Measurements from ENCODE around the gene BUB3. TPM values are rescaled to one million over a fixed set of nuclear protein-coding genes. Genes with fewer than 3 reads are reported as not detected.

BUB3 gene
- total and polyA plus RNA-seq, 2 of the 4 experiments (the other 2 are of a cell fraction), result 215 to 384 TPM

DNA sequence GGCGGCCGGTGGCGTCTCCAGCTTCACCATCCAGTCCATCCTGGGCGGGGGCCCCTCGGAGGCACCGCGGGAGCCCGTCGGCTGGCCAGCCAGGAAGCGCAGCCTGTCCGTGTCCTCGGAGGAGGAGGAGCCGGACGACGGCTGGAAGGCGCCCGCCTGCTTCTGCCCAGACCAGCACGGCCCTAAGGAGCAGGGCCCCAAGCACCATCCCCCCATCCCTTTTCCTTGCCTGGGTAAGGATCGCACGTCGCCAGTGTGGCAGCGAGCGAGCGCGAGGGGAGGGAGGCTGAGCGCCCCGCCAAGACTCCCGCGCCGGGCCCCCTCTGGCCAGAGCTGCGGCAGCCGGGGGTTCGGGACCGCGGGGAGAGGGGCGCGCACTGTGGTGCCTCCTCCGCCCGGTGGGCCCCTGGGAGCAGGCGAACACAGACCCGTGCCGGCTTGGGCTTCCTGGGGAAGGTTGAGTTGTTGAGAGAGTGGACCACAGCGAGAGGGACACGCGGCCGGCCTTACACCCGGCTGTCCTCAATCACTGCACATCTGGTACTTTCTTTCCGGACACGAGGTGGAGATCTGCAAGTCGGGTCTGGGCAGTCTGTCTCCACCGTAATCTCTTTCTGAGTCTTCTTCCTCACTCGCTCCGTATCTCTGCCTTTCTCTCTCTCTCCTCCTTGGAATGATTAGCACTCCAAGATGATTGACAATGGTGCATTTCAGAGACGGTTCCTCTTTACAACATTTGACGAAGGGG, 5.6 kb upstream of the BUB3 start:
- H2AFZ ChIP-seq (replicated peaks; ENCODE audit: low read length, poor library complexity), result no peak overlapping the region
- no peaks in the 10 kb centered on the region; the same call in 1 of the 2 replicates for H3K4me1 ChIP-seq (ENCODE audit: control insufficient read depth, insufficient read depth, low read length)
- H3K9me3 ChIP-seq (ENCODE audit: control insufficient read depth, insufficient read depth, low read length), result peaks cover 7% of the 10 kb centered on the region
- no peak overlapping the region for H2AK9ac ChIP-seq (replicated peaks; ENCODE audit: low read depth, low read length, poor library complexity)
- H3K56ac ChIP-seq (ENCODE audit: extremely low read depth, insufficient read depth, low read length), result no peak overlapping the region
- no peak overlapping the region for H3K9ac ChIP-seq (ENCODE audit: low read depth, low read length)
- ChIA-PET CTCF (no interaction called here), POLR2A (ENCODE audit: unreplicated experiment) (no interaction called here)
- in situ Hi-C loops (cut with MboI; ENCODE audit: low sequenced_read_pairs) (loop anchor here (25.0 kb wide), 1 partner anchor 1239 kb away; no protein-coding TSS in a partner anchor), dilution Hi-C loops (cut with HindIII; ENCODE audit: low sequenced_read_pairs, unreplicated experiment) (no loop called here), intact Hi-C loops (cut with micrococcal nuclease) (no loop called here)
- no peak overlapping the region for H3K4ac ChIP-seq (ENCODE audit: low read depth, low read length)
- ATAC-seq (ENCODE audit: low read depth), result no peak; the same call in 1 of the 2 replicates
- H3K4me2 ChIP-seq (ENCODE audit: low read depth, low read length), result no peak overlapping the region
- no peaks in the 10 kb centered on the region for H3K79me1 ChIP-seq (ENCODE audit: low read depth in 1 of 2, low read length in 2 of 2)
- no TSS peak for BruUV-seq (replicated peaks)
- no peak overlapping the region for H3K23ac ChIP-seq (ENCODE audit: low read depth, low read length)
- no peak overlapping the region for H4K8ac ChIP-seq (ENCODE audit: low read depth in 2 of 2, low read length in 2 of 2)
- H2BK20ac ChIP-seq (ENCODE audit: low read depth, low read length), result no peak overlapping the region
- H3K4me3 ChIP-seq (ENCODE audit: insufficient read depth, low read depth, low read length), result no peak overlapping the region
- H3K18ac ChIP-seq (ENCODE audit: low read depth, low read length), result no peak overlapping the region
- WGBS, 2 experiments (ENCODE audit: extremely low coverage in 2 of 2, insufficient read length in 1 of 2), result 2% methylated on average over 9 of the region's 55 CpGs; no CpG with 5 or more reads in 1 of the 2 experiments
- no peaks in the 10 kb centered on the region; the same call in 1 of the 2 replicates for H3K9me1 ChIP-seq (ENCODE audit: insufficient read depth, low read length)
- H4K20me1 ChIP-seq (ENCODE audit: insufficient read depth, low read length), result 0 out of 2 replicates have a peak, but pooled peaks cover 3% of the 10 kb centered on the region
- no peak overlapping the region for H2BK15ac ChIP-seq (ENCODE audit: low read depth, low read length)
- no peak overlapping the region for H4K5ac ChIP-seq (ENCODE audit: low read depth, low read length)
- no peak overlapping the region for H4K91ac ChIP-seq (ENCODE audit: insufficient read depth, low read depth, low read length)
- H3K27ac ChIP-seq (ENCODE audit: insufficient read depth, low read length), result no peak overlapping the region
- H3K36me3 ChIP-seq (ENCODE audit: control insufficient read depth, insufficient read depth, low read length), result no peaks in the 10 kb centered on the region
- H3K14ac ChIP-seq (replicated peaks; ENCODE audit: low read depth, low read length), result no peak overlapping the region
- TF ChIP-seq, protein P1, sequence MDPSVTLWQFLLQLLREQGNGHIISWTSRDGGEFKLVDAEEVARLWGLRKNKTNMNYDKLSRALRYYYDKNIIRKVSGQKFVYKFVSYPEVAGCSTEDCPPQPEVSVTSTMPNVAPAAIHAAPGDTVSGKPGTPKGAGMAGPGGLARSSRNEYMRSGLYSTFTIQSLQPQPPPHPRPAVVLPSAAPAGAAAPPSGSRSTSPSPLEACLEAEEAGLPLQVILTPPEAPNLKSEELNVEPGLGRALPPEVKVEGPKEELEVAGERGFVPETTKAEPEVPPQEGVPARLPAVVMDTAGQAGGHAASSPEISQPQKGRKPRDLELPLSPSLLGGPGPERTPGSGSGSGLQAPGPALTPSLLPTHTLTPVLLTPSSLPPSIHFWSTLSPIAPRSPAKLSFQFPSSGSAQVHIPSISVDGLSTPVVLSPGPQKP (IDR thresholded peaks at IDR 0.05; ENCODE audit: borderline replicate concordance, low read depth, low read length), result no peak
- TF ChIP-seq FOS (IDR thresholded peaks at IDR 0.05; ENCODE audit: low read depth, low read length), result no peak
- TF ChIP-seq POLR2A (IDR thresholded peaks at IDR 0.05; ENCODE audit: low read depth, low read length), result no peak
- TF ChIP-seq MAZ (IDR thresholded peaks at IDR 0.05; ENCODE audit: borderline replicate concordance, low read depth, low read length), result no peak
- TF ChIP-seq CEBPB (IDR thresholded peaks at IDR 0.05; ENCODE audit: low read depth, low read length), result no peak
- TF ChIP-seq CHD1 (IDR thresholded peaks at IDR 0.05; ENCODE audit: low read depth, low read length), result no peak
- TF ChIP-seq, protein P2, sequence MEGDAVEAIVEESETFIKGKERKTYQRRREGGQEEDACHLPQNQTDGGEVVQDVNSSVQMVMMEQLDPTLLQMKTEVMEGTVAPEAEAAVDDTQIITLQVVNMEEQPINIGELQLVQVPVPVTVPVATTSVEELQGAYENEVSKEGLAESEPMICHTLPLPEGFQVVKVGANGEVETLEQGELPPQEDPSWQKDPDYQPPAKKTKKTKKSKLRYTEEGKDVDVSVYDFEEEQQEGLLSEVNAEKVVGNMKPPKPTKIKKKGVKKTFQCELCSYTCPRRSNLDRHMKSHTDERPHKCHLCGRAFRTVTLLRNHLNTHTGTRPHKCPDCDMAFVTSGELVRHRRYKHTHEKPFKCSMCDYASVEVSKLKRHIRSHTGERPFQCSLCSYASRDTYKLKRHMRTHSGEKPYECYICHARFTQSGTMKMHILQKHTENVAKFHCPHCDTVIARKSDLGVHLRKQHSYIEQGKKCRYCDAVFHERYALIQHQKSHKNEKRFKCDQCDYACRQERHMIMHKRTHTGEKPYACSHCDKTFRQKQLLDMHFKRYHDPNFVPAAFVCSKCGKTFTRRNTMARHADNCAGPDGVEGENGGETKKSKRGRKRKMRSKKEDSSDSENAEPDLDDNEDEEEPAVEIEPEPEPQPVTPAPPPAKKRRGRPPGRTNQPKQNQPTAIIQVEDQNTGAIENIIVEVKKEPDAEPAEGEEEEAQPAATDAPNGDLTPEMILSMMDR (conservative IDR thresholded peaks at IDR 0.05; ENCODE audit: low read depth, low read length), result no peak
- no peak for TF ChIP-seq MAFK (IDR thresholded peaks at IDR 0.05; ENCODE audit: low read depth, low read length)
- no peak for TF ChIP-seq SMC3 (IDR thresholded peaks at IDR 0.05; ENCODE audit: low read depth, low read length)
- no peak for TF ChIP-seq BHLHE40 (IDR thresholded peaks at IDR 0.05; ENCODE audit: low read depth, low read length)
- TF ChIP-seq NFE2L2 (IDR thresholded peaks at IDR 0.05; ENCODE audit: low read depth, low read length), result no peak
- TF ChIP-seq RCOR1 (IDR thresholded peaks at IDR 0.05; ENCODE audit: insufficient replicate concordance, low read length), result no peak
- TF ChIP-seq, protein P3, sequence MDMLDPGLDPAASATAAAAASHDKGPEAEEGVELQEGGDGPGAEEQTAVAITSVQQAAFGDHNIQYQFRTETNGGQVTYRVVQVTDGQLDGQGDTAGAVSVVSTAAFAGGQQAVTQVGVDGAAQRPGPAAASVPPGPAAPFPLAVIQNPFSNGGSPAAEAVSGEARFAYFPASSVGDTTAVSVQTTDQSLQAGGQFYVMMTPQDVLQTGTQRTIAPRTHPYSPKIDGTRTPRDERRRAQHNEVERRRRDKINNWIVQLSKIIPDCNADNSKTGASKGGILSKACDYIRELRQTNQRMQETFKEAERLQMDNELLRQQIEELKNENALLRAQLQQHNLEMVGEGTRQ (IDR thresholded peaks at IDR 0.05; ENCODE audit: low read depth, low read length), result no peak
- no peak for TF ChIP-seq MXI1 (IDR thresholded peaks at IDR 0.05; ENCODE audit: borderline replicate concordance, low read depth, low read length)
- no peak for TF ChIP-seq RAD21 (IDR thresholded peaks at IDR 0.05; ENCODE audit: low read length)
- H3K27me3 ChIP-seq (ENCODE audit: control insufficient read depth, insufficient read depth, low read length), result peaks cover 85% of the 10 kb centered on the region
- H2BK5ac ChIP-seq (ENCODE audit: low read depth, low read length, poor library complexity, severe bottlenecking), result no peak overlapping the region
- DNase-seq, result no peak
- no peak overlapping the region for H2AK5ac ChIP-seq (ENCODE audit: low read depth, low read length)
- no peak overlapping the region for H2BK120ac ChIP-seq (ENCODE audit: low read depth, low read length)

All from IMR-90 (cell line).